WI38 (cell line): Measurements from ENCODE around the gene REEP6.
"Not testable (repeated sequence)": the region's sequence is repeated elsewhere in the genome, so short reads cannot be mapped to it uniquely, and the experiment has no call there.

Experiments used
- H3K4me3 ChIP-seq: 2 replicates; pipeline ENCODE4 v1.5.1; 2011; ENCODE audit warnings: low read depth, mild to moderate bottlenecking, control low read depth, low read length
- TF ChIP-seq, protein P1 (sequence below): IDR thresholded peaks from 2 replicates; pipeline ENCODE4 v1.5.1; 2012; ENCODE audit warnings: low read depth, mild to moderate bottlenecking, control low read depth, low read length

Gene REEP6

GRCh38 chr19:1474765-1475351 is 16.1 kb upstream of the REEP6 start:
- no peak overlapping the region for H3K4me3 ChIP-seq
- TF ChIP-seq, protein P1, sequence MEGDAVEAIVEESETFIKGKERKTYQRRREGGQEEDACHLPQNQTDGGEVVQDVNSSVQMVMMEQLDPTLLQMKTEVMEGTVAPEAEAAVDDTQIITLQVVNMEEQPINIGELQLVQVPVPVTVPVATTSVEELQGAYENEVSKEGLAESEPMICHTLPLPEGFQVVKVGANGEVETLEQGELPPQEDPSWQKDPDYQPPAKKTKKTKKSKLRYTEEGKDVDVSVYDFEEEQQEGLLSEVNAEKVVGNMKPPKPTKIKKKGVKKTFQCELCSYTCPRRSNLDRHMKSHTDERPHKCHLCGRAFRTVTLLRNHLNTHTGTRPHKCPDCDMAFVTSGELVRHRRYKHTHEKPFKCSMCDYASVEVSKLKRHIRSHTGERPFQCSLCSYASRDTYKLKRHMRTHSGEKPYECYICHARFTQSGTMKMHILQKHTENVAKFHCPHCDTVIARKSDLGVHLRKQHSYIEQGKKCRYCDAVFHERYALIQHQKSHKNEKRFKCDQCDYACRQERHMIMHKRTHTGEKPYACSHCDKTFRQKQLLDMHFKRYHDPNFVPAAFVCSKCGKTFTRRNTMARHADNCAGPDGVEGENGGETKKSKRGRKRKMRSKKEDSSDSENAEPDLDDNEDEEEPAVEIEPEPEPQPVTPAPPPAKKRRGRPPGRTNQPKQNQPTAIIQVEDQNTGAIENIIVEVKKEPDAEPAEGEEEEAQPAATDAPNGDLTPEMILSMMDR = no peak

GRCh38 chr19:1475751-1476437 is 15.1 kb upstream of the REEP6 start:
- H3K4me3 ChIP-seq = no peak overlapping the region
- TF ChIP-seq, protein P1 = no peak

- not testable (repeated sequence) for H3K4me3 ChIP-seq
Measured at GRCh38 chr19:1477056-1477455, 13.9 kb upstream of the REEP6 start.

DNA sequence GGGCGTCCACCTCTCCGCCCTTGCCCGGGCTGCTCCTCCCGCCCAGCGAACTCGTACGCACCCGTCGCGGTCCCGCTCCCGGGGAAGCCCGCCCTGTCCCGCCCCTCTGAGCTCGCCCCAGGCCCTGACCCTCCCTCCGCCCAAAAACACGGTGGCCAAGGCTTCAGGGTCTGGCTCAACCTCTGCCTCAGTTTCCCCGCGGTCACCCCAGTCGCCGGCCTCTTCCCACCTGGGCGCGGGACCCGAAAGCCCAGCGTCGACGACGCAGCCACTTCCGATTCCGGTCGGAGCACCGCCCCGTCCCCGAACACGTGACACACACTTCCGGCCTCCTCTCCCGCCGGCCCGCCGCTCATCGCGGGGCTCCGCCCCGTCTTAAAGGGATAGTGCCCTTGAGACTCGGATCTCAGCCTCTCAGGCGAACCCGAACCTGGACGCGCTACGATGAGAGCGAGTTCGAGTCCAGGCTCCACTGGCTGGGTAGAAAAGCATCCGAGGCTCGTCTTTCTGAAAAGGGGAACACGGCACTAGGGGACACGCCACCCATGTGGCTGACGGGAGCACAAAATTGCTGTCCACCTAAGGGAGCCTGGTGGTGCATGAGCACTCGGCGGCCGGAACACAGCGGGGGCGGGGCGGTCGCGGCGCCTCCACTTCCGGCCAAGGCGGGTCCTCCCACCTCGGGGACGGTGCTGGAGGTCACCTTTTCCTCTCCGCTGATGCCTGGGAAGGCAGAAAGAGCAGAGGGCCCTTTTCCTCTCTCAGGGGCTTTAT is 11.9 kb upstream of the REEP6 start, which contains the start of gene C19orf25:
C19orf25 (minus strand) TSS at position 282 of the 774 bp plus-strand sequence. CDS start 312 bp downstream, outside the sequence.
- TF ChIP-seq, protein P1 = no peak

GRCh38 chr19:1481224-1481892 is 9.6 kb upstream of the REEP6 start:
- TF ChIP-seq, protein P1 = no peak
- H3K4me3 ChIP-seq = no peak overlapping the region

More for the DNA sequence above, 11.9 kb upstream of the REEP6 start, which contains the start of gene C19orf25:
- H3K4me3 ChIP-seq = peak within 1 kb of the TSS; percentile 86

GRCh38 chr19:1481893-1482360 is 9.1 kb upstream of the REEP6 start:
- TF ChIP-seq, protein P1 = no peak
- H3K4me3 ChIP-seq = no peak overlapping the region

- TF ChIP-seq, protein P1 = no peak
- no peak overlapping the region for H3K4me3 ChIP-seq
Measured at GRCh38 chr19:1482361-1483130, 8.4 kb upstream of the REEP6 start.
